ENCODE results near the gene VPS45. TPM values are rescaled to one million over a fixed set of nuclear protein-coding genes. Genes with fewer than 3 reads are reported as not detected.

VPS45 gene
- total and polyA plus RNA-seq, 2 donors from 2014 or later = 33.1 to 41.7 TPM

- H3K4me3 ChIP-seq (ENCODE audit: low read length in 3 of 3) = no peak overlapping the region
- no peak overlapping the region for H3K27ac ChIP-seq (ENCODE audit: low read depth in 2 of 2, low read length in 2 of 2)
- no peak for DNase-seq
- intact Hi-C loops (cut with DNase I) = no loop called here
- no peaks in the 10 kb centered on the region for H3K9me3 ChIP-seq (ENCODE audit: control insufficient read depth in 2 of 3, insufficient read depth in 1 of 3, low read length in 3 of 3)
- no peaks in the 10 kb centered on the region for H3K4me1 ChIP-seq (ENCODE audit: control insufficient read depth in 2 of 3, insufficient read depth in 2 of 3, low read depth in 1 of 3, low read length in 3 of 3)
- no peak for TF ChIP-seq CTCF (IDR thresholded peaks at IDR 0.05; ENCODE audit: borderline replicate concordance, extremely low read depth, insufficient read depth)
- no peaks in the 10 kb centered on the region for H3K27me3 ChIP-seq (ENCODE audit: control insufficient read depth, insufficient read depth, low read length)
- H3K9ac ChIP-seq (ENCODE audit: low read length in 3 of 3) = no peak overlapping the region
- FAIRE-seq = no peak
- H3K36me3 ChIP-seq (ENCODE audit: control insufficient read depth in 2 of 3, insufficient read depth in 3 of 3, low read length in 3 of 3) = no peaks in the 10 kb centered on the region
These were observed 124.4 kb downstream of the VPS45 start for GRCh38 chr1:150192012-150192411.

GRCh38 chr1:150194381-150195031 is 126.9 kb downstream of the VPS45 start:
- no peak overlapping the region for H3K9ac ChIP-seq (ENCODE audit: low read length in 3 of 3)
- FAIRE-seq (no peak), DNase-seq (no peak)
- H3K27ac ChIP-seq (ENCODE audit: low read depth in 2 of 2, low read length in 2 of 2) = no peak overlapping the region
- no peaks in the 10 kb centered on the region for H3K27me3 ChIP-seq (ENCODE audit: control insufficient read depth, insufficient read depth, low read length)
- no peaks in the 10 kb centered on the region for H3K4me1 ChIP-seq (ENCODE audit: control insufficient read depth in 2 of 3, insufficient read depth in 2 of 3, low read depth in 1 of 3, low read length in 3 of 3)
- no peaks in the 10 kb centered on the region for H3K36me3 ChIP-seq (ENCODE audit: control insufficient read depth in 2 of 3, insufficient read depth in 3 of 3, low read length in 3 of 3)
- no peaks in the 10 kb centered on the region for H3K9me3 ChIP-seq (ENCODE audit: control insufficient read depth in 2 of 3, insufficient read depth in 1 of 3, low read length in 3 of 3)
- TF ChIP-seq CTCF (IDR thresholded peaks at IDR 0.05; ENCODE audit: borderline replicate concordance, extremely low read depth, insufficient read depth) = no peak
- H3K4me3 ChIP-seq (ENCODE audit: low read length in 3 of 3) = no peak overlapping the region
- intact Hi-C loops (cut with DNase I) = no loop called here

Other genes with a start within 250 kb of the VPS45 start
- 14.3 TPM for gene BOLA1, start 168.2 kb upstream of the VPS45 start, total RNA-seq
- gene BOLA1, start 168.2 kb upstream of the VPS45 start, polyA plus RNA-seq (ENCODE audit: insufficient read depth, low read depth, low replicate concordance) = 44.0 TPM
- gene SV2A, start 149.9 kb upstream of the VPS45 start, total RNA-seq = 4.5 TPM
- gene SV2A, start 149.9 kb upstream of the VPS45 start, polyA plus RNA-seq (ENCODE audit: insufficient read depth, low read depth, low replicate concordance) = 2.0 TPM
- gene SF3B4, start 140.0 kb upstream of the VPS45 start, total RNA-seq = 55.0 TPM
- 40.6 TPM for gene SF3B4, start 140.0 kb upstream of the VPS45 start, polyA plus RNA-seq (ENCODE audit: insufficient read depth, low read depth, low replicate concordance)
- 24.7 TPM for gene MTMR11, start 130.9 kb upstream of the VPS45 start, total RNA-seq
- 21.6 TPM for gene MTMR11, start 130.9 kb upstream of the VPS45 start, polyA plus RNA-seq (ENCODE audit: insufficient read depth, low read depth, low replicate concordance)
- 28.1 TPM for gene OTUD7B, start 57.0 kb upstream of the VPS45 start, total RNA-seq
- 3.4 TPM for gene OTUD7B, start 57.0 kb upstream of the VPS45 start, polyA plus RNA-seq (ENCODE audit: insufficient read depth, low read depth, low replicate concordance)
- gene PLEKHO1, start 82.1 kb downstream of the VPS45 start, total RNA-seq = 32.7 TPM
- gene PLEKHO1, start 82.1 kb downstream of the VPS45 start, polyA plus RNA-seq (ENCODE audit: insufficient read depth, low read depth, low replicate concordance) = 28.0 TPM
- gene ANP32E, start 168.3 kb downstream of the VPS45 start, total RNA-seq = 41.7 TPM
- gene ANP32E, start 168.3 kb downstream of the VPS45 start, polyA plus RNA-seq (ENCODE audit: insufficient read depth, low read depth, low replicate concordance) = 22.1 TPM
- gene CA14, start 190.0 kb downstream of the VPS45 start, total RNA-seq = 0.35 TPM
- gene CA14, start 190.0 kb downstream of the VPS45 start, polyA plus RNA-seq (ENCODE audit: insufficient read depth, low read depth, low replicate concordance) = 0.41 TPM
- gene APH1A, start 201.2 kb downstream of the VPS45 start, total RNA-seq = 147 TPM
- gene APH1A, start 201.2 kb downstream of the VPS45 start, polyA plus RNA-seq (ENCODE audit: insufficient read depth, low read depth, low replicate concordance) = 116 TPM
- 17.1 TPM for gene C1orf54, start 205.0 kb downstream of the VPS45 start, total RNA-seq
- 67.2 TPM for gene C1orf54, start 205.0 kb downstream of the VPS45 start, polyA plus RNA-seq (ENCODE audit: insufficient read depth, low read depth, low replicate concordance)
- 8.8 TPM for gene CIART, start 214.8 kb downstream of the VPS45 start, total RNA-seq
- gene CIART, start 214.8 kb downstream of the VPS45 start, polyA plus RNA-seq (ENCODE audit: insufficient read depth, low read depth, low replicate concordance) = 9.1 TPM
- gene MRPS21, start 226.1 kb downstream of the VPS45 start, total RNA-seq = 71.7 TPM
- 134 TPM for gene MRPS21, start 226.1 kb downstream of the VPS45 start, polyA plus RNA-seq (ENCODE audit: insufficient read depth, low read depth, low replicate concordance)

All from kidney (tissue), 14 donors.